HT1080 (cell line): ENCODE measurements around the gene FCAMR. TPM values are rescaled to one million over a fixed set of nuclear protein-coding genes. Genes with fewer than 3 reads are reported as not detected.

Experiments
- DNase-seq: peaks from one replicate; pipeline ENCODE4 v3.0.0-alpha.2; 2015; ENCODE audit warnings: low read depth
- polyA plus RNA-seq, 2 experiments: library from polyadenylated mRNA; depleted of rRNA; stranded (reverse); fragments of >200 nt; gene quantifications; 2 replicates each; pipeline ENCODE4 v1.2.3, GENCODE V29; 2015
- total RNA-seq: library from RNA; depleted of rRNA; stranded (reverse); fragments of >200 nt; shearing (Covaris generic); gene quantifications from 2 replicates; pipeline ENCODE4 v1.2.3, GENCODE V29; 2014; rRNA removed

Gene FCAMR, protein sequence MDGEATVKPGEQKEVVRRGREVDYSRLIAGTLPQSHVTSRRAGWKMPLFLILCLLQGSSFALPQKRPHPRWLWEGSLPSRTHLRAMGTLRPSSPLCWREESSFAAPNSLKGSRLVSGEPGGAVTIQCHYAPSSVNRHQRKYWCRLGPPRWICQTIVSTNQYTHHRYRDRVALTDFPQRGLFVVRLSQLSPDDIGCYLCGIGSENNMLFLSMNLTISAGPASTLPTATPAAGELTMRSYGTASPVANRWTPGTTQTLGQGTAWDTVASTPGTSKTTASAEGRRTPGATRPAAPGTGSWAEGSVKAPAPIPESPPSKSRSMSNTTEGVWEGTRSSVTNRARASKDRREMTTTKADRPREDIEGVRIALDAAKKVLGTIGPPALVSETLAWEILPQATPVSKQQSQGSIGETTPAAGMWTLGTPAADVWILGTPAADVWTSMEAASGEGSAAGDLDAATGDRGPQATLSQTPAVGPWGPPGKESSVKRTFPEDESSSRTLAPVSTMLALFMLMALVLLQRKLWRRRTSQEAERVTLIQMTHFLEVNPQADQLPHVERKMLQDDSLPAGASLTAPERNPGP
- not detected in 2 replicates for total RNA-seq
- not detected in 2 replicates for polyA plus RNA-seq (2015; cell fraction: cytosol; rRNA removed)
- polyA plus RNA-seq (2015; cell fraction: nucleus; rRNA removed): not detected in 2 replicates

DNA sequence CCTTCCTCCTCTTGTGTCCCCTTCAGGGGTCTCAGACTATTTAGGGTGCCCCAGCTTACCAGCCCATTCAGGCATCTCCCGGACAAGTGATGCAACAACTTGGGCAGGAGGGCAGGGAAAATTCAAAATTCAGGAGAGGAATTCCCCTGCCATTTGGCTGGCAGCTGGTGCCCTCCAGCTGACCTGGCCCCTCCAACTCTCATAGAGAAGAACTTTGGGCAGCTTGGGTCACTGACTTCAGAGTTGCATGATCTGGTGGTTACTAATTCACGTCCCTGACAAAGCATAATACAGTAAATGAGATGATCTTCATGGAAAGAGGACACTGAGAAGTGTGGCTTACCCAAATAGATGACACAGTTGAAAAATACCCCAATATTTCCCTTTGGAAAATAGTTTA is at the start of gene FCAMR:
Gene FCAMR, minus strand, starts transcription at position 15 of the 400 bp plus-strand sequence. CDS start 335 bp downstream, outside the sequence.
- no peak for DNase-seq

DNA sequence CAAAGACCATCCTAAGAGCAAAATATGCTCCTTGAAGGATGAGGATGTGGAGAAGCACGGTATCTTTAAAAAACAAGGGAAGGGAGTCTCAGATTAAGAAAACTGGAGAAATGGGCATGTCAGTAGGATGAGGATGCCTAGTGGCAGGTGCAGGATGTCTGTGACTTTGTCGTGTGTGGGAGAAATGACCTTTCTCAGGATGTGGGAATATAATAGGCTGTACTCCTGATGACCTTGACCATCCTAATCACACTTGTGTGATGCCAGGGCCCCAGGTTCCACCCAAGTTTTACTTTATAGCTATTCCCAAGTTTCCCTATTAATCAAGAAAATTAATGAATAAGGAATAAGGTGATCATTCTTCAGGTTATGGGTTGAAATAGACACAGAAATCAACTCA is 49.4 kb upstream of the FCAMR start:
- no peak for DNase-seq

DNA sequence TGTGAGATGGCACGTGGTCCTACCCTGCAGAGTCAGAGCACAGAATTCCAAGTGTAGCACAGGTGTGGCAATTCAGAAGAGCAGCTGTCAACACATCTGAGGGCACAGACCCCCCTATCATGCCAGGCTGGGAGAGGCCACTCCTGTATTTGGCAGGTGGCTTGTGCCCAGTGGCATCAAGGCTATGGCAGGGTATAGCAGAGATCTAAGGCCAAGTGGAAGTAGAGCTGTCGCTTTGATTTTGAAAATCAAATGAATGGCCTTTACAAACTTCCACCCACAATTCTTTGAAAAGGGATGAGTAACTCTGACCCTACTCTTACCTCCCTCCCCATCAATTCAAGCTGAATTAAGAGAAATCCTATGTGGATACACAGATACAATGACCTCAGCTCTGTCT is 48.9 kb upstream of the FCAMR start:
- no peak for DNase-seq

DNA sequence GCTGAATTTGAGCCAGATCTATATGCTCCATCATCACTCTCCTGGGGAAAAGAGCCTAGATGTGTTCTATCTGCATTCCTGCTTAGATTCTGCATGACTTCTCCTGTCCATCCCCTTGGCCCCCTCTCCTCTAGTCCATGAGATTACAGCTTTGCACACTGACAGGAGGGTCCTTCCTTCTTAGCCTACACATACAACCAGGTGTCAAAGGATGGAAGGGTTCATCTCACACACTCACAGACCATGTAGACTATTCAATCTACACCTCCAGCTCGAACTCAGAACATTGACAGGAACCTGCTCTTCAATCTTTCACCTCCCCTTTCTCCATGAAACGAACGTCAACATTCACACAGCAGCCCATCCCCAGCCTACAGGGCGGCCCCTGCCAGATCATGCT is 48.4 kb upstream of the FCAMR start:
- DNase-seq: no peak

DNA sequence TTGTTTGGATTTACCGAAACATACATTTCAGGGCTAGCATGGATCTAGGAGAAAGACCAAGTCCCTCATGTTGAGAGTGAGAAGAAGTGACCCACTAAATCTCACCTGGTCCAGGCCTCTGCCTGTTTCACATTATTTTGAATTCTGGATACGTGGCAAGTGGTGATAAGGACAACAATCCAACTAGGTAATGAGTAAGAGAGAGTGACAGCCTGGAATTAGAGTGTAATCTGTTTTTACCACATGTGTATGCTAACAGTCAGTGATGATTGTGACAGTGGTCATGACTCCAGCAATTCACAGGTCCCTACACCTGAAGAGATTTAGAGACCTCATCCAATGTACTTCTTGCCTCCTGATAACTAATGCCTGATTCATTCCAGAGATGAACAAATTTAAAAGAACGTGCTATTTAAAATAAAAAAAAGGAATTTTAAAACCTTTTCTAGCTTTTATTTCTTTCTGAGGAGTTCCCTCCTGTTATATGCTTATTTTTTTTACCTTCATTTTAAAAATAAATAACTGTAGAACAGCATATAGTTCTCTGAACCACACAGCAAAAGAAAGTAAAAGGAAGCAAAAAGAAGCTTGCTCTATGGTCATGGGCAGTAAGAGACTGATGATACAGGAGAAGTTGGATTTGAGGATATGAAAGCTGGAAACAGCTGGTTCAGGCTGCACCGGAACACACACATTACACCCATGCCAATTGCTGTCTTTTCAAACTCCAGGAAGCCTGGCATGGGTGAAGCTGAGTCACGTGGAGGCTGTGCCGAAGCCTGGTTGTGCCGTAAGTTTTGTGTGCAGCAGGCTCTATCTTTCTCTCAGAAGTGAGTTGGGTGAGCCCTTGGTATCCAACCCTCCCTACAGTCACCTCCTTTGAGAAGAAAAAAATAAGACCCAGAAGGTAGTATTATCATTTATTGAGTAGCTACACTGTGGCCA is 47.6 kb upstream of the FCAMR start:
- DNase-seq: peak; percentile 82

DNA sequence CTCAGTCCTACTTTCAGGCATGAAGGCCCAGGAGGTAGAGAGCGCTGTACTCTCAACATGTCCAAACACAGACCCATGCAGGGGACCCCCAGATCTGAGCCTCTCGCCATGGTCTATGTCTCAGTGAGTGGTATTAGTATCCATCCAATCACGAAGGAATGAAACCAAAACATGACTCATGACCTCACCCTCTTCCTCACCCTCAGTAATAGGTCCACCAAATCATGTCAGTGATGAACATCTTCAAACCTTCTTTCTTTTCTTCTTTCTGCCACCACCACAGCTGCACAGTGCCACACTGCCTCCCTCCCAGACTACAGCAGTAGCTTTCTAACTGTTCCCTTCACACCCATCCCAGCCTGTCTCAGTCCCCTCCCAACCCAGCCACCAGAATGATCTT is 45.5 kb upstream of the FCAMR start:
- DNase-seq: no peak

DNA sequence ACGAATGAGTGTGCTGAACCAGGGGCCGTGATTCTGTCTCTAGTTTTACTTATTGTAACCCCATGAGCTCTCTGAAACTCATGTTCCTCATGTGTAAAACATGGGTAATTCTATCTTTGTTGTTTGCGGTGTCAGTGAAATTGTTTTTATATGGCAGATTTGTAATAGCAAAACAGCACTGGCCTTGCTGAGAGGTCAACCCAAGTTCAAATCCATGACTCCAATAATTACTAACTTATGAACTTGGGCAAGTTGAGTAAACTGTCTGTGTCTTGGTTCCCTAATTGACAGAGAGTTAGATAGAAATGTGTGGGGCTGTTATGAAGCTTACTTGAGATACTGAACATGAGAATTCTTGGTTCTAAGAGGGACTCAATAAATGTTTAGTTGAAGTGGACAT is 44.5 kb upstream of the FCAMR start:
- DNase-seq: no peak

DNA sequence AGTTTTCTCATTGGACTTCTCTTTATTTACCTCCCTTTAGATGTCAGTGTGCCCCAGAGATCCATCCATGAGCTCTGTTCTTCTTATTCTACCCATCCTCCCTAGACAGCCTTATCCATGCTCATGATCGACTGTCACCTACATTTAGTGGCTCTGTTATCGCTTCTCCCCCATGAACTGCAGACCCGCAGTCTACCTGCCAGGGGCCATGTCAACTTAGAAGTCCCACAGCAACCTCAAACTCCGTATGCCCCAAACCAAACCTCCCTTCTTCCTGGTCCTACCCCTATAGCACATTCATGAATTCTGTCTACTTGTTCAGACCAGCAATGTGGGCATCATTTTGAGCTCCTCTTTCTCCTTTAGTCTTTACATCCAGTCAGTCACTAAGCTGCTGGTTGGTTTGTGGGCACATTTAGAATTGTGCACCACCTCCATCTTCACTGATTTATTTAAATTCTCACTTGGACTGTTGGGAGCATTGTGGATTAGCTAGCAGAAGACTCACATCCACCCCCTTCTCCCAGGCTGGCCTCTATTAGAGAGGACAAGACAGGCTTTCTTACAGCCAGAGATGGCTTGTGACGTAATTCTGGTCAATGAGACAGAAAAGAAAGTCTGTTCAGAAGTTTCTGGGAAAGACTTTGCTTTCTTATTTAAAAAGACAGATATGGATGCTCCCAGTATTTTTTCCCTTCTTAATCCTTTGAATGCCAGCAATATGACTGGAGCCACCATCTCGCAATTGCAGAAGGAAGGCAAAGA is 43.2 kb upstream of the FCAMR start:
- no peak for DNase-seq

DNA sequence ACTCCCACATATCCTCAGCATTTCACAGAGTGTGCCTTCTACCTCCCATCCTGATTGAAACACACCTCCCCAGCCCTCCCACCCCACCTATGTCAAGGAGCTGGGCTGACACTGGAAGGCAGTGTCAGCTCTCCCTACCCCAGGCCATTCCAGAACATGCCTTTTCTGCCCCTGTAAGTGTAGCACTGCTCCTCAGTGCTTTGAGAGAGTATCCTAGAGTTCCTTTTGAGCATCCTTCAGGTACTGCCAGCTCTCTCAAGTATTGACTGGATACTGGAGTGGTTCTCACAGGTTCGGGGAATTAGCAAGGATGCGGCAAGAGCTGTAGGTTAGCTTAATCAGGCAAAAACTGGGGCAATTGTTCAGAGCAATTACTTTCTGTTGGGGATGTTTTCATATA is 40.5 kb upstream of the FCAMR start:
- DNase-seq: no peak

DNA sequence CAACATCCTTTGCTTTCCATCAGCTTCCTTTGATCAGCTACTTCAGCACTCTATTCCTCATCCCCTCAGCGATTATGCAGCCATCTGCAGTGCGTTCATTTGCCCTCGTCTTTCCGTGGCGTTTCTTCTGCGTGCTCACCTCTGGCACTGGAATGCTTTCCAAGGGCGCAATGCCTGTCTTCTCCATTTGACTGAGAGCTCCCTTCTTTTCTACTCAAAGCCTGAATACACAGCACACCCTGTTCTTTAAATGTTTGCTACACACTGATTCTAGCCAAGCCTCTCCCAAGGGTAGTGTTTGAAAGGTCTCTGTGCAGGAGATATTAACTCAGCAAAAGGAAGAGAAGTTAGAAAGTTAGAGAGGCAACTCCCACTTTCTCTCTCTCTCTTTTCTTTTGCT is 39.7 kb upstream of the FCAMR start:
- DNase-seq: no peak

DNA sequence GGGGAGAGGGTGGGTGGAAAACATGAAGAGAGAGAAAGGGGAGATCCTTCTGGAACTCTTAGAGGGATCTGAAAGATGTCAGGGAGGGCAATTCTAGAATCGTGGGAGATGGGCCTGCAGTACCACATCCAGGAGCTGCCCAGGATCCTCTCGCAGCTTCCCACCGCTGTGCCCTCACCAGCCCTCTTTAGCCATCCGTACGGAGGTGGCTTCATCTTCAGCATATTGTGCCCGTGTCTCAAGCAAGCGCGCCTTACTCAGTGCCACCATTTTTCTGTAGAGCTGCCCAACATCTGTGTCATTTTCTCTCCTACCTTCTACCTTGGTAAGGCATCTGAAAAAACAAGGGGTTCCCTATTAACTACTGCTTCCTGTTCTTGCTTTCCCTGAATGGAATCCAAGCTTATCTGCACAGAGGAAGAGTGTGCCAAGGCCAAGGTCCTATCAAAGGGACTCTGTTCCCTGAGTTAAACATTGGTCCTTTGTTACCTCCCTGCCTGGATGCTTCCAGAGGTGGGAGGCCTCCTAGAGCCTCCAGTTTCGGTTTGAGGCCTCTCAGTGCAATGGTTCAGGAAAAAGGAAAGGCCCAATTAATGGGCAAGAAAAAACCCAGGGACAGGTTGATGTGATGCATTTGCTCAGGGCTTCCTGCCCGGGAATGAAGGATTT is 39.1 kb upstream of the FCAMR start:
- no peak for DNase-seq

DNA sequence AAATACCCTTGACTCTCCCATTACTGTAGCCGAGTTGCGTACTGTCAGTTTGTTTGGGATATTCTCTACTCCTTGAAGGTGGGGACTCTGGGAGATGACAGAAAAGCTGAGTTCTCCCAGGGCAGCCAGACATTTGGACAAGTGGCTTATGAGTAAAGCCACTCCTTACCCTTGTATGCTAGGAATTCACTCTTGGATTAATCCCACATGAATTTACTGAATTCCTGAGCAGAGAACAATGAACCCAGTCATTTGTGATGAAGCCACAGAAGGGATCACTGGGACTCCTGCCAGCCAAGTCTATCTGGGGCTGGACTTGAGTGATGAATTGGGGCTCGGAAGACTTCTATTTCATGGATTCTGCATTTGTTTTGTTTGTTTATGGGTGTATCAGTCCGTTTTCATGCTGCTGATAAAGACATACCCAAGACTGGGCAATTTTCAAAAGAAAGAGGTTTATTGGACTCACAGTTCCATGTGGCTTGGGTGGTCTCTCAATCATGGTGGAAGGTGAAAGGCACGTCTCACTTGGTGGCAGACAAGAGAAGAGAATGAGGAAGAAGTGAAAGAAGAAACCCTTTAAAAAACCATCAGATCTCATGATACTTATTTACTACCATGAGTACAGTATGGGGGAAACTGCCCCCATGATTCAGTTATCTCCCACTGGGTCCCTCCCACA is 37.2 kb upstream of the FCAMR start:
- DNase-seq: peak; percentile 98

DNA sequence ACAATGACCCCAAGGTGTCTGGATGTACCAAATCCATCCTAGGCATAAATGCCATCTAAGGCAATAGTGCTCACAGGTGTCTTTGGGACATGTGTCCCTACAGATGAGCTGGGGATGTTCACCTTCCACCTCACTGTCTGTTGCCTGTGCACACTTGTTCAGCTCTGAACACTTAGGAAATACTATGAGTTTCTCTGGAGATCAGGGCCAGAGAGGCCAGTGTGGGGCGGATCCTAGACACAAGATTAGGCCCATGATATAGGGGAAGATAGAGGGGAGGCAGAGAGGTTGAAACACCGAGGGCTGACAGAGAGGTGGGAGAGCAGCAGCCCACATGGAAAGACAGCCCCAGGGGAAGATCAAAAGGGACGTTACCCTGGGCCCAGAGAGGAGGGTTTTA is 36.7 kb upstream of the FCAMR start:
- DNase-seq: no peak

DNA sequence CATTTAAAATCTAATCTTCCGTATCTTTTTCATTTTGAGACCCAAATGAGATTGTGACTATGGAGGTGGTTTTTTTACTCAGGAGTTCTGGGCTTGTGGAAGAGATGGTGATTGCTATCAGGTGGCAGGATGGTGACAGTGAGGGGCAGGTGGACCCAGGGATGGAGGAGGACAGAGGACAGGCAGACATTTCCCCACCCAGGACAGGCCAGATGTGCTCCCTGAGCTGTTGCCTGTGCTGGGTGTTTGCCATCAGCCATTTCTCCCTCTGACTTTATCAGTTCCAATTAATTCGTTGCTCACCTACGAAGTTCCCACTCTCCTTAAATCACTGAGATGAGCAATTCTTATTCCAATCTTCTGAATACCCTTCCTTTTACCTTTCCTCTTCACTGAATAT is 35.8 kb upstream of the FCAMR start:
- DNase-seq: no peak

DNA sequence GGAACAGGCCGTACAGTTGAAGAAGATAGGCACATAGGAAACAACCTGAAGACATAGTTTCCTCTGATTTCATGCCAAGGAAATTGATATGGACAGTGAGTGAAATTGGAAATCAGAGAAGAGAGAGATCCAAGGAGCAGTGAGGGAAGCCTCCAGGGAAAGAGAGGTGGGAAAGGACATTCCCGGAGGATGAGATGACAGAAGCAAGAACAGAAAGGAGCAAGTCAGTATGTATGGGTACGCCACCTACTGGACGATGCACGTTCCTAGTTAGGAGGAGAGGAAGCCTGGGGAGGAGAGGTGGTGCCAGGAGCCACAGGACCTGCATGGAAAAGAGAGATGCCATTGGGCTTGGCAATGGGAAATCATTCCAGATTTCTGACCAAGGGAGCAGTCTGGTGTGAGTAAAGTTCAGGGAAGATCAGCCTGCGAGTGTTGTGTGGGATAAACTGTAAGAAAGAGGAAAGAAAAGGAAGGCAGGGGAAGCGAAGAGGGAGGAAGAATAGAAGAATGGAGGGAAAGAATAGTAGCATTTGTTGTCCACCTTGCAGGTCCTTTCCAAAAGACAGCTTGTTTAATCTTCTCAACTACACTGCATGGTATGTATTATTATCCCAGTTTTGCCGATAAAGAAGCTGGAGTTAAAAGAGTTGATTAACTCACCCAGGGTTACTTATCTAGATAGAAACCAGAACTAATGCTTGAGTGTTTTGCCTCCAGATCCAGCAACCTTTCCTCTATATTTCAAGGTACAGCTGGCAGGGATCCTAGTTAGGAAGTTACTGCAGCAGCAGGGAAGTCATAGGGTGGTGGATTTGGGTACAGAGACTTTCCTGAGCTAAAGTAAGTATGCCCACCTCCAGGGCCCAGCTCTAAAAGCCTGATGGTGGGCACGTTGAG is 34.9 kb upstream of the FCAMR start:
- peak; percentile 81 for DNase-seq

DNA sequence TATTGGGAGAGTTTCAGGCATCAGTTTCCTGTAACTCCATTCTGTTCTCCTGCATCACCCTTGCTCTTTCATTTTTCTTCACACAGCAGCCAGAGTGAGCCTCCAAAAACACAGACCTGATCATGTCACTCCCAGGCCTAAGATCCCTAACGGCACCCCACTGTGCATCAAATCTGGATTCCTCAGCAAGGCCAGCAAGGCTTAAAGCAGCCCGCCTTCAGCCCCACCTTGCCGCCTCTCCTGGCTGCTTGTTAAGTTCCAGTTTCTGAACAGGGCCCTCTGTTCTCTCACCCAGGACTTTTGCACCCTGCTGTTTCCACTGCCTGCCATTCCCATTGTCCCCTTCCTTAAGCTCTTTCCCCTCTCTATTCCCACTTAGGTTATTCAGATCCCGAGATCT is 33.0 kb upstream of the FCAMR start:
- no peak for DNase-seq

DNA sequence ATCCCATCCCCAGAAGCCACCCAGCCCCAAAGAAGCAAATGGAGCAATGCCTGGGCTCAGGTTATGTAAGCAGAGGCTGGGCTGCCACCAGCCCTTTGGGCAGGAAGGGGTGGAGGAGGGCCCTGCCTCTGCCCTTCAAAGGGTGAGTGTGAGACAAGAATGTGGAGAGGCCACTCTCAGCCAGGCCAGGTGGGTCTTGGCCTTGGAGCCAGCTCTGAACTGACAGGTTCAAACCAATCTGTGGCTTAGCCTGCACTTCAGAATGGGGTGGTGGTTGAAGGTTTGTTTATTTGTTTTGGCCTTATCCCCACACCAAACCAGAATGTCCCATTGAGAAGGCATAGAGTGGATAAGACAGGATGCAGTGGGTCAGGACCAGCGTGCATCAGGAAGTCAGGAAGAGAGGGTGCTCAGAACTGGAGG is 32.5 kb upstream of the FCAMR start:
- DNase-seq: peak; percentile 63

DNA sequence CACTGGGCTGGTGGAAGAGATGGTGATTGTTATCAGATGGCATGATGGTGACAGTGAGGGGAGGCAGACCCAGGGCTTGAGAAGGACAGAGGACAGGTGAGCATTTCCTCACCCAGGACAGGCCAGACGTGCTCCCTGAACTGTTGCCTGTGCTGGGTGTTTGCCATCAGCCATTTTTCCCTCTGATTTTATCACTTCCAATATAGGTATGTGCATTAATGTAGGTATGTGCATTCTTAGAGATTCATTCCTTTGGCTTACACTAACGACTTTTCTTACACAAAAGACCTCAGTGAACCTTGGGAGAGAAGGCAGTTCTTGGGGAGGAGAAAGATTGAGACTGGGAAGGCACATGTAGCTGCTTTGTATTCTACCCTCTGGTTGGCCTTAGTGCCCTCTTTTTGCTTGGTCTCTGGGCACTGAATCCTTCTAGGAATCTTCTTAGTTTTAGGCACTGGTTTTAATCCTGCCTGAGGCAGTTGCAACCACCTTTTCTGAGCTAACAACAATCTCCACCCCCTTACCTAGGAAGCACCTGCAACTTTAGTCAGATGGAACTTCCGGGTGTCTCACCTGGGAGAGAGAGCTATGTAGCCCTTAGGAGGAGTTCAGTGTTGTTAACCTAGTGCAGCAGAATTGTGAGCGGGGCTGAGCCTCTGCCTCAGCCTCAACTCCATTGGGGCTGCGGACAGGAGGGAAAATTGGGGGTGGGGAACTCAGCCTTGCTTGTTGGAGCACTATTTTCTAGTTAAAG is 31.4 kb upstream of the FCAMR start:
- no peak for DNase-seq
